GM20000 (cell line): ENCODE results near the gene C1QTNF6.
A peak's percentile ranks its signal among the peaks of the same experiment; 100 is the strongest.

Experiments
- DNase-seq: peaks from one replicate; pipeline ENCODE4 v3.0.0; 2012; ENCODE audit warnings: low spot score
- TF ChIP-seq, protein P1 (sequence below): IDR thresholded peaks from 2 replicates; pipeline ENCODE4 v1.5.1; 2012; ENCODE audit warnings: mild to moderate bottlenecking, control low read depth; ENCODE audit errors: extremely low read depth, missing control alignments

C1QTNF6 gene

DNA sequence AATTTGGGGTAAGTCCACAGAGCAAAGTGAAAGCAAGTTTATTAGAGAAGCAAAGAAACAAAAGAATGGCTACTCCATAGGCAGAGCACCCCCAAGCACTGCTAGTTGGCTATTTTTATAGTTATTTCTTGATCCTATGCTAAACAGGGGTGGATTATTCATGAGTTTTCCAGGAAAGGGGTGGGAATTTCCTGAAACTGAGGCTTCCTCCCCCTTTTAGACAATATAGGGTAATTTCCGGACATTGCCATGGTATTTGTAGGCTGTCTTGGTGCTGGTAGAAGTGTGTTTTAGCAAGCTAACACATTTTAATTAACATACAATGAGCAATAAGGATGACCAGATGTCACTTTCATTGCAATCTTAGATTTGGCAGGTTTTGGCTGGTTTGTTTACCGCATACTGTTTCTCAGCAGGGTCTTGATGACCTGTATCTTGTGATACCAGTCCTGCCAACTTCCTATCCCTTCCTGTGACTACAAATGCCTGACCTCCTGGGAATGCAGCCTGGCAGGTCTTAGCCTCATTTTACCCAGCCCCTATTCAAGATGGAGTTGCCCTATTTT lies 937 bp upstream of the C1QTNF6 start:
- TF ChIP-seq, protein P1, sequence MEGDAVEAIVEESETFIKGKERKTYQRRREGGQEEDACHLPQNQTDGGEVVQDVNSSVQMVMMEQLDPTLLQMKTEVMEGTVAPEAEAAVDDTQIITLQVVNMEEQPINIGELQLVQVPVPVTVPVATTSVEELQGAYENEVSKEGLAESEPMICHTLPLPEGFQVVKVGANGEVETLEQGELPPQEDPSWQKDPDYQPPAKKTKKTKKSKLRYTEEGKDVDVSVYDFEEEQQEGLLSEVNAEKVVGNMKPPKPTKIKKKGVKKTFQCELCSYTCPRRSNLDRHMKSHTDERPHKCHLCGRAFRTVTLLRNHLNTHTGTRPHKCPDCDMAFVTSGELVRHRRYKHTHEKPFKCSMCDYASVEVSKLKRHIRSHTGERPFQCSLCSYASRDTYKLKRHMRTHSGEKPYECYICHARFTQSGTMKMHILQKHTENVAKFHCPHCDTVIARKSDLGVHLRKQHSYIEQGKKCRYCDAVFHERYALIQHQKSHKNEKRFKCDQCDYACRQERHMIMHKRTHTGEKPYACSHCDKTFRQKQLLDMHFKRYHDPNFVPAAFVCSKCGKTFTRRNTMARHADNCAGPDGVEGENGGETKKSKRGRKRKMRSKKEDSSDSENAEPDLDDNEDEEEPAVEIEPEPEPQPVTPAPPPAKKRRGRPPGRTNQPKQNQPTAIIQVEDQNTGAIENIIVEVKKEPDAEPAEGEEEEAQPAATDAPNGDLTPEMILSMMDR = no peak
- no peak for DNase-seq

DNA sequence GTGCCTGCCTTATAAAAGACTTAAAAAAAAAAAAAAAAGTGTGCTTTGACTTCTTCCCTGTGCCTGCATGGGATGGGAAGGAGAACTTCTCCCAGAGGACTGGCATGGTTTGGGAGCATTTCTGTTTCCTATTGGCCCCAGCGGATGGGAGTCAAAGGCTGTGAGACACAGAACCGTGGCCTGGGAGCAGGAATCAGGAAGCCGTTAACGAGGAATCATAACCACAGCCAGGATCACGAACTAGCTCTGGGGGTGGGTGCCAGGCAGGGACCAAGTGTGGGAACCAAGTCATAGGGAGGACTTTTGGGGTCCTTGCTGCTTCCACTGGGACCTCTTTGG lies 526 bp downstream of the C1QTNF6 start:
- TF ChIP-seq, protein P1 = no peak
- DNase-seq = no peak

DNA sequence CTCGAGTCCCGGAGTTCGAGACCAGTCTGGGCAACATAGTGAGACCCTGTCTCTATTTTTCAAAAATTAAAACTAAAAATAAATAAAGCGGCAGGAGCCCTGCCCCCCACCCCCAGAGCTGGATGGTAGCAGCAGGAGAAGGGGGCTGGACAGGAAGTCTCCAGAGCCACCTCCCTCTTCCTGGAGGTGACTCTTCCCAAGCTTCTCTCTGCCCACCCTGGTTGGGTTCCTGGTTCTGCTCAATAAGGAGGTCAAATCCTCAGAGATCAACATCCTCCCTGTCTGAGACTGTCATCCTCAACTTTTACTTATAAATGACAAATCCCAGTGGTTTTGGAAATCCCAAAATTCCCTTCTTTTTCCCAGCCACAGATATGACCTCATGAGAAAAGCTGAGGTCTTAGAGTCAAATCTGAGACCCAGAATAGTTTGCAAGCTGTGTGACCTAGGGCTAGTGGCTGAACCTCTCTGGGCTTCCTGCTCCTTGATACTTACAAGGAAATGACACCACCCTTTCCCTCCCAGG lies 987 bp downstream of the C1QTNF6 start:
- TF ChIP-seq, protein P1 = no peak
- DNase-seq = no peak

DNA sequence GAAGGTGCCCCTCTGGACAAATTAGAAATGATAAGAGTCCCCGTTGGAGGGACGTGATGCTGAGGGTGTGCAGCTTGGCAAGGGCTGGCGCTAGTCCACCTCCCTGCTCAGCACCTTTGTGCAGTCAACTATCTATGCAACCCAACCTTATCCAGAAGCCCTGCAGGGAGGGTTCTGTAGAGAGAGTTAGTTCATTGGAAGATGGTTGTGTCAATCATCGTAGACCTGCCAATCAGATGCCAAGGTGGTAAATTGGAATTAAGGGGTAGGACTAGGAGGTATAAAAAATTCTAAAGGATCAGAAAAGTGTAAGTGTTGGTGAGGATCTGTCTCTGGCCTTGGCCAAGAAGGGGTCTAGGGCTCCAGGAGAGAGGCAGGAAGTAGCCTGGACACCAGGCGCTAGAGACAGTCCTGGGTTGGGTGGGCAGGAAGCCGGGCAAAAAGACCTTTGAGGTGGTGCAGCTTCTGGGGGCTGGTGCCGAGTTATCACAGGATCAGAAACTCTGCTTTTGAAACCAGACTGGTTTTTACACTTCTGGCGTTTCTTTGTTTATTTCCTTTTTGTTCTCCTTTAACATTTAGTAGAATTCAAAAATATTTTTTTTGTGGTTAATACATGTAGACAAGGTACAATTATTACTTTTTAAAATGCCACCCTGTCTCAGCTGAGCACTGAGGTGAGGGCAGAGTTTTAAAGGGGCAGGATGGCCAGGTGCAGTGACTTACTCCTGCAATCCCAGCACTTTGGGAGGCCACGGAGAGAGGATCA lies 1.6 kb downstream of the C1QTNF6 start:
- TF ChIP-seq, protein P1 = no peak
- peak; percentile 83 for DNase-seq

DNA sequence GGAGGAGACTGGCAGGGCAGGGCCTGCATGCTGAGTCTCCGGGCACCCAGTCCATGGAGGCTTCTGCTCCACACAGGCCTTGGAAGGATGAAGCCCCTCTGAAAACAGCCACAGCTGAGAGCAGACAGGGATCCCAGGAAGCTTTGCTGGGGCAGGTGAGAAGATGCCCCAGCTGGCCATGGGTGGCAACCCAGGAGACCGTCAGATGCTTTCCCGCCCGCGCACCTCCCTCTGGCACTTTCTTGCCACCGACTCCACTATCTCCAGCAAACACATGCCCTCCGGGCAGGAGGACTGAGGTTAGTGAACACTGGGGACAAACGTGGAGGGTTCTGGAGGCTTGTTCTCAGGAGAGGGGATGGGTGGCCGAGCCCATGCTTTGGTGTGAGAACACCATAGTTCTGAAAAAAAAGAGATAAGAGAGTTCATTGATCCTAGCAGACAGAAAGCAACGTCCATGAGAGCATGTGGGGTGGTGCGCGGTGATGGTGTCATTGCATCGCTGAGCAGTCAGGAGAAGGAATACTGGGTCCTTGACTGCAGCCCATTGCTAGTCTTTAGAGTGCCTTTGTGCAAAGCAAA lies 2.3 kb downstream of the C1QTNF6 start:
- DNase-seq = no peak

DNA sequence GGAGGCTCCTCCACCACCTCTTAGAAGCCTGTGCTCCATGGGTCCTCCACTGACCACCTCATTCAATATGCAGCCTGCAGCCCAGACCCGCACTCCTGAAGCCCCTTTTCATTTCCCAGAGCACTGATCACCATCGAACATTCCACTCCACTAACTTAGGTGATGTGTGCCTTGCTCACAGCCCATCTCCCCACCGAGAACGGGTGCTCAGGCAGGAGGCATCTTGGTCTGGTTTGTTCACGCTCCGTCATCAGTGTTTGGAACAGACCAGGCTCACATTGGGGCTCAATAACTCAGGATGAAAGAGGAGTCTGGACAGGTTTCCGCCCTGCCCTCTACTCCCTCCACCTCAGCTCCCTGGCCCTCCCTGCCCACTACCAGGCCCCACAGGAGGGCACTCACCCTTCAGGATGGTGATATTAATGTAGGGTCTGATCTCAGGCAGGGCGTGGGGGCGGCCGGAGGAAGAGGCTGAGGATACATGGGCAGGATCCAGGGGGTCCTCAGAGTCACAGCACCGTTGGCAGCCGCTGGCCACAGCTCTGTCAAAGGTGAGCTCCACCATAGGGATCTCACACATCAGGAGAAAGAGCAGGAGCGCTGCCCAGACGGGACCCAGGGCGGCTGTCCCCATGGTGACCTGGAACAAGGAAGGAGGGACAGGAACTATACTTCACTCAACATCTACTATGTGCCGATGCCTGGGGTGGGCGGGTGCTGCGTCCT lies 3.1 kb downstream of the C1QTNF6 start:
- TF ChIP-seq, protein P1 = no peak

More for the DNA sequence above, 2.3 kb downstream of the C1QTNF6 start:
- TF ChIP-seq, protein P1 = no peak

More for the DNA sequence above, 3.1 kb downstream of the C1QTNF6 start:
- no peak for DNase-seq
